RKO (cell line): Measurements from ENCODE around the gene PBX1.

Experiments used
- DNase-seq: peaks from one replicate; pipeline ENCODE4 v3.0.0-alpha.2; 2016; ENCODE audit warnings: low spot score

The PBX1 gene

GRCh38 chr1:164821648-164822047 lies 262.7 kb downstream of the PBX1 start:
- no peak for DNase-seq

GRCh38 chr1:164823486-164824279 lies 264.7 kb downstream of the PBX1 start:
- DNase-seq, result no peak

- no peak for DNase-seq
These were observed 265.6 kb downstream of the PBX1 start for GRCh38 chr1:164824542-164824941.

GRCh38 chr1:164830628-164831027 lies 271.6 kb downstream of the PBX1 start:
- no peak for DNase-seq

GRCh38 chr1:164834641-164835040 lies 275.7 kb downstream of the PBX1 start:
- DNase-seq, result no peak

- no peak for DNase-seq
These were observed 277.6 kb downstream of the PBX1 start for GRCh38 chr1:164836614-164837018.

- DNase-seq, result no peak
These were observed 279.8 kb downstream of the PBX1 start for GRCh38 chr1:164838786-164839185.

- no peak for DNase-seq
These were observed 282.0 kb downstream of the PBX1 start for GRCh38 chr1:164840936-164841335.

GRCh38 chr1:164841702-164842465 lies 282.9 kb downstream of the PBX1 start:
- DNase-seq, result no peak

GRCh38 chr1:164842870-164843269 lies 283.9 kb downstream of the PBX1 start:
- no peak for DNase-seq

GRCh38 chr1:164843743-164844500 lies 284.9 kb downstream of the PBX1 start:
- DNase-seq, result no peak

- no peak for DNase-seq
These were observed 288.0 kb downstream of the PBX1 start for GRCh38 chr1:164846731-164847691.

- no peak for DNase-seq
These were observed 294.2 kb downstream of the PBX1 start for GRCh38 chr1:164853146-164853545.

- no peak for DNase-seq
These were observed 296.8 kb downstream of the PBX1 start for GRCh38 chr1:164855716-164856329.

- DNase-seq, result no peak
These were observed 297.4 kb downstream of the PBX1 start for GRCh38 chr1:164856381-164856780.

- no peak for DNase-seq
These were observed 298.5 kb downstream of the PBX1 start for GRCh38 chr1:164857439-164857838.

- DNase-seq, result no peak
These were observed 299.2 kb downstream of the PBX1 start for GRCh38 chr1:164858096-164858632.

- DNase-seq, result no peak
These were observed 302.6 kb downstream of the PBX1 start for GRCh38 chr1:164861632-164862031.

- no peak for DNase-seq
These were observed 304.1 kb downstream of the PBX1 start for GRCh38 chr1:164863056-164863455.

- DNase-seq, result no peak
These were observed 305.2 kb downstream of the PBX1 start for GRCh38 chr1:164864161-164864560.

GRCh38 chr1:164865385-164865784 lies 306.4 kb downstream of the PBX1 start:
- DNase-seq, result no peak
